BE2C (cell line): ENCODE results near the gene SLC2A6. TPM values are rescaled to one million over a fixed set of nuclear protein-coding genes. Genes with fewer than 3 reads are reported as not detected.

Experiments used
- DNase-seq: peaks from one replicate; pipeline ENCODE4 v3.0.0-alpha.2; 2020
- H3K27me3 ChIP-seq: fragments of 250-450 bp; sonication (Bioruptor Pico); 2 replicates; pipeline ENCODE4 v1.5.1; 2020; ENCODE audit warnings: mild to moderate bottlenecking
- H3K36me3 ChIP-seq: fragments of 250-450 bp; sonication (Bioruptor Pico); 2 replicates; pipeline ENCODE4 v1.5.1; 2020; ENCODE audit warnings: mild to moderate bottlenecking
- H3K4me1 ChIP-seq: fragments of 250-450 bp; sonication (Bioruptor Pico); 2 replicates; pipeline ENCODE4 v1.5.1; 2020
- H3K4me3 ChIP-seq: 2 replicates; pipeline ENCODE4 v1.5.1; 2011; ENCODE audit warnings: low read depth, low read length
- H3K9me3 ChIP-seq: fragments of 250-450 bp; sonication (Bioruptor Pico); 2 replicates; pipeline ENCODE4 v1.5.1; 2020
- polyA plus RNA-seq: library from polyadenylated mRNA; unstranded; fragments of >200 nt; gene quantifications from one replicate; pipeline ENCODE4 v1.2.1, GENCODE V29; 2012; ENCODE audit warnings: low read depth, missing spikeins; ENCODE audit not compliant: insufficient read length, insufficient read depth
- TF ChIP-seq, protein P1 (sequence below): IDR thresholded peaks from 2 replicates; pipeline ENCODE4 v1.5.1; 2012; ENCODE audit warnings: mild to moderate bottlenecking, low read depth, low read length

SLC2A6 gene, protein sequence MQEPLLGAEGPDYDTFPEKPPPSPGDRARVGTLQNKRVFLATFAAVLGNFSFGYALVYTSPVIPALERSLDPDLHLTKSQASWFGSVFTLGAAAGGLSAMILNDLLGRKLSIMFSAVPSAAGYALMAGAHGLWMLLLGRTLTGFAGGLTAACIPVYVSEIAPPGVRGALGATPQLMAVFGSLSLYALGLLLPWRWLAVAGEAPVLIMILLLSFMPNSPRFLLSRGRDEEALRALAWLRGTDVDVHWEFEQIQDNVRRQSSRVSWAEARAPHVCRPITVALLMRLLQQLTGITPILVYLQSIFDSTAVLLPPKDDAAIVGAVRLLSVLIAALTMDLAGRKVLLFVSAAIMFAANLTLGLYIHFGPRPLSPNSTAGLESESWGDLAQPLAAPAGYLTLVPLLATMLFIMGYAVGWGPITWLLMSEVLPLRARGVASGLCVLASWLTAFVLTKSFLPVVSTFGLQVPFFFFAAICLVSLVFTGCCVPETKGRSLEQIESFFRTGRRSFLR
- 33.4 TPM for polyA plus RNA-seq

DNA sequence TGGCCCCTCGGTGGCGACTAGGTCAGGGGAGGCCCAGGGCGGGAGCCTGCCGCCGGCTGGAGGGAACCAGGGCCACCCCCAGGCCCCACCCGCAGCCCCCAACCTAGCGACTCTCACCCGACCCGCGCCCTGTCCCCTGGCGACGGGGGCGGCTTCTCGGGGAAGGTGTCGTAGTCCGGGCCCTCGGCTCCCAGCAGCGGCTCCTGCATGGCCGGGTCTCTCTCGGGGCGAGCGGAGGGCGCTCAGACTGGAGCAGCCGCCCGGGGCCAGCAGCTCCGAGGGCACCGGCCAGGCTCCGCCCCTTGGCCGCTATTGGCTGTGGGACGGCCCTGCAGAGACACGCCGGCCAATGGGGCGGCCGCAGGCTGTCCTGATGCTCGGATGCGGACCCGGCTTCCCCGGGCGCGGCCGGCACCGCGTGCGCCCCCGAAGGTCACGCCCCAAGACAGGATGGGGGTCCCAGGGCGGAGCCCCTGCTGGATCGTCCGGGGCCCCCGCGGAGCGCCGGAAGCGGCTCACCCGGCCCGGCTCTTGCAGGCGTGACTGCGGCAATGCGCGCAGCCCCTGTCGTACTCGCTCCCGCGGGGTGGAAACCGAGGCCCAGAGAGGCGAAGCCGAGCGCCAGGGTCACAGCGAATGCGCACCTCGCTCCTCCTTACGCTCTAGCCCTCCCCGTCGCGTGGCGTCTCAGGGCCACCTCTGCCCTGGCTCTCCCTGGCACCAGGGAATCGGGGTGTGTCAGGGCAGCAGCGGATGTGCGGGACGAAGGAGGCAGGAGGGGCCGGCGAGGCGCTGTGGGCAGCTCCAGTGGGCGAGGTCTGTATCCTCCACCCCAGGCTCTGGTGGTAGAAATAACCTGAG is at the start of gene SLC2A6:
TSS of gene SLC2A6 (minus strand) at position 249 of the 861 bp plus-strand sequence. CDS start at position 209, 40 bp downstream.
- TF ChIP-seq, protein P1, sequence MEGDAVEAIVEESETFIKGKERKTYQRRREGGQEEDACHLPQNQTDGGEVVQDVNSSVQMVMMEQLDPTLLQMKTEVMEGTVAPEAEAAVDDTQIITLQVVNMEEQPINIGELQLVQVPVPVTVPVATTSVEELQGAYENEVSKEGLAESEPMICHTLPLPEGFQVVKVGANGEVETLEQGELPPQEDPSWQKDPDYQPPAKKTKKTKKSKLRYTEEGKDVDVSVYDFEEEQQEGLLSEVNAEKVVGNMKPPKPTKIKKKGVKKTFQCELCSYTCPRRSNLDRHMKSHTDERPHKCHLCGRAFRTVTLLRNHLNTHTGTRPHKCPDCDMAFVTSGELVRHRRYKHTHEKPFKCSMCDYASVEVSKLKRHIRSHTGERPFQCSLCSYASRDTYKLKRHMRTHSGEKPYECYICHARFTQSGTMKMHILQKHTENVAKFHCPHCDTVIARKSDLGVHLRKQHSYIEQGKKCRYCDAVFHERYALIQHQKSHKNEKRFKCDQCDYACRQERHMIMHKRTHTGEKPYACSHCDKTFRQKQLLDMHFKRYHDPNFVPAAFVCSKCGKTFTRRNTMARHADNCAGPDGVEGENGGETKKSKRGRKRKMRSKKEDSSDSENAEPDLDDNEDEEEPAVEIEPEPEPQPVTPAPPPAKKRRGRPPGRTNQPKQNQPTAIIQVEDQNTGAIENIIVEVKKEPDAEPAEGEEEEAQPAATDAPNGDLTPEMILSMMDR, result no peak
- peak; percentile 96 for DNase-seq
- H3K4me3 ChIP-seq, result peak within 1 kb of the TSS; percentile 78
- H3K9me3 ChIP-seq, result no peaks in the 10 kb centered on the region
- H3K36me3 ChIP-seq, result peaks cover 17% of the 10 kb centered on the region
- peaks cover 3% of the 10 kb centered on the region; the same call in 1 of the 2 replicates for H3K4me1 ChIP-seq
- no peaks in the 10 kb centered on the region for H3K27me3 ChIP-seq

DNA sequence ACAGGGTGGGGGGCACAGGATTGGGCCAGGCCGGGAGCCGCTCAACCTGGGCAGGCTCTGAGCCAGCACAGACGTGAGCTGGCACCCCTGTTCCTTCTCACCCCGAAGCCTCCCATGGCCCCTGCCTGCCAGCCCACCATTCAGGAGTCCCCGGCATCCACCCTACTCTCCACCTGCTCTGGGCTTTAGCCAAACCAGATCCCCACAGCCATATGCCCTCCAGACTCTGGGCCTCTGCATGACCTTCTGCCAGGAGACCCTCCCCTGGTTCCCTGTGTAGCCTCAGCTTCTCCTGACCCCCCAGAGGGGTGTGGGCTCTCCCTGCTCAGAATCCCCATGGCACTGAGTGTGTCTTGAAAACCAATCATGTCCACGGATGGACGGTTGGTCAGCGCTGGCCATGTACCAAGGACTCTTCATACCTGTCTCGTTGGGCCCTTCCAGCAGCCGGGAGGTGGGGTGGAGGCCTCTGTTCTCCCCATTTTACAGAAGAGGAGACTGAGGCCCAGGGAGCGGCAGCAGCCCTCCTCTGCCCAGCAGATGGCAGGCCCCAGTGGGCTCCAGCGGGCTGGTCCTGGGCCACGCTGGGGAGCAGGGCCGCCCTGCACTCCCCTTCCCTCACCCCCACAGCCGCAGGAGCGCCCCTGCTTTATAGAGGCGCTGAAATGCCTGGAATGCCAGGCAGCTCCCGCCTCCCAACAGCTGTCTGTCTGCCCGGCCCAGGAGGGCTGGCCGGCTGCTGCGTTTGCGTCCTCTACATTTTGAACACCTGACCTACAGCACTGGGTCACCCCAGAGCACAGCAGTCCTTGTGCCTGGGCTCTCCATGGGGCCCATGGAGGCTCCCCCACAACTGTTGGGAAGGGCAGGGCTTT is 49.3 kb upstream of the SLC2A6 start:
- TF ChIP-seq, protein P1, result no peak
- Histone ChIP-seq H3K4me1 (peaks cover 33% of the 10 kb centered on the region), H3K9me3 (no peaks in the 10 kb centered on the region), H3K27me3 (no peaks in the 10 kb centered on the region), H3K4me3 (no peak overlapping the region), H3K36me3 (no peaks in the 10 kb centered on the region)
- DNase-seq, result no peak

DNA sequence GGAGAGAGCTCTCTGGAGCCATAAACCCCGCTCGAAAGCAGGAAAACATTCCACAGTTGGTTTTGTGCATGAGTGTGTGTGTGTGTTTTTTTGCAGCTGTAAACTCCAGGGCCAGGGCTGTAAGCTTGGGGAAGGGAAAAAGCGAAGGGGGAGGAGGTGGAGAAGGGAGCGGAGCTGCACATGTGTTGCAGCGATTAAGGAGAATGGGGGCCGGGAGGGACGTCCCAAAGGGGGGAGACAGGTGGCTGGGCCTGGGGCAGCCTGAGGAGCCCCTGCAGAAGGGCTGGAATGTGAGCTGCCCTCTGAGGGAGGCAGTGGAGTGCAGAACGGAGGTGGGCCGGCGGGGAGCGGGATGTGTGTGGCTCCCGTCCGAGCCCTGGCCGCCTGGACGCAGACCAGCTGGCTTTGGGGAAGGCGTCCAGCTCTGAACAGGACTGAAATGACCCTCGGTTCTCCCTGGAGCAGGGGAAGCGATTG is 48.6 kb upstream of the SLC2A6 start:
- Histone ChIP-seq H3K4me1 (peaks cover 34% of the 10 kb centered on the region), H3K9me3 (no peaks in the 10 kb centered on the region), H3K36me3 (no peaks in the 10 kb centered on the region), H3K27me3 (no peaks in the 10 kb centered on the region), H3K4me3 (no peak overlapping the region)
- DNase-seq, result no peak
- TF ChIP-seq, protein P1, result no peak

DNA sequence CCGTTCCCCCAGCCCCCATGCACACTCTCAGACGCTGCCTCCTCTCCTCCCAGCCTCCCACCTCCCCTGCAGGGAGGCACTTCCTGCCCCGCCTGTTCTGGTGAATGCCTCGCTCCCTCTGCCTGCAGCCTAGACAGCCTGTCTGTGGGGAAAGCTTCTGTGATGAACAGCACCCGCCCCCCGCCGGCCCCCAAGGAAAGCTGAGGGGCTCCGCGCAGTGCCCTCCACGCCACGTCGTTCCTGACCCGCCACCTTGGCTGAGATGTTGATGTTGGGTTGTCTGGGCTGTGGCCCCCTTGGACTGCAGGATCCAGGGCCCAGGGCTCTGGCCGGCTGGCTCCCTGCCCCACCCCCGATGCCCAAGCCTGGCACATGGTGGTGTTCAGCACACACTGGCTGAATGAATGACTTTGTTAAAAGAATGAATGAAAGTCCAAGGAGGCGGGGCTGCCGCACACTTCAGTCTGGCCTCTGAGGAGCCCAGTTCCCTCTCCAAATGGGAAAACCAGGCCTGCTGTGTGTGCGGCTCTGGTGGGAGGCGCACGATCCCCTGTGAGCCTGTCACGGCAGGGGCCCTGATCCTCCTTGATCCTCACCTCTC is 47.9 kb upstream of the SLC2A6 start:
- Histone ChIP-seq H3K4me1 (peaks cover 39% of the 10 kb centered on the region), H3K27me3 (no peaks in the 10 kb centered on the region), H3K9me3 (no peaks in the 10 kb centered on the region), H3K4me3 (no peak overlapping the region), H3K36me3 (no peaks in the 10 kb centered on the region)
- TF ChIP-seq, protein P1, result no peak
- no peak for DNase-seq

DNA sequence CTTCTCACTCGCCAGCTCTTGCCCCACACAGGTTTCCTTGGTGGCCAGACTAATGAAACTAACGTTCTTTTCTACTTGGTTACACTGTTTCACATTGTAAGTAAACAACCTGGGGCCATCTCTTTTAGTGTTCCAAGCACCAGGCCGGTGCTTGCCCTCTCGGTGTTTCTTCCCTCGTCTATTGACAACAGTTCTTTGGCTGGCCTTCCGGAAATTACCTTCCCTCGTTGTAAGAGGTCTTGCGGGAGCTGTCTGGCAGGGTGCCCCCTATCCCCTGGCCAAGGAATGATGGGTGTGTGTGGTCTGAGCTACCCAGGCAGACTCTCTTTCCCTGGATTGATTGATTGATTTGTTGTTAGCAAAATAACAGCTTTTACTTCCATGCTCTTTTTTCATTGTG is 46.8 kb upstream of the SLC2A6 start:
- Histone ChIP-seq H3K4me1 (peaks cover 46% of the 10 kb centered on the region), H3K4me3 (no peak overlapping the region), H3K36me3 (no peaks in the 10 kb centered on the region), H3K27me3 (no peaks in the 10 kb centered on the region), H3K9me3 (no peaks in the 10 kb centered on the region)
- TF ChIP-seq, protein P1, result no peak
- no peak for DNase-seq
